ENCODE data around the gene PTPRN2.

Gene PTPRN2

DNA sequence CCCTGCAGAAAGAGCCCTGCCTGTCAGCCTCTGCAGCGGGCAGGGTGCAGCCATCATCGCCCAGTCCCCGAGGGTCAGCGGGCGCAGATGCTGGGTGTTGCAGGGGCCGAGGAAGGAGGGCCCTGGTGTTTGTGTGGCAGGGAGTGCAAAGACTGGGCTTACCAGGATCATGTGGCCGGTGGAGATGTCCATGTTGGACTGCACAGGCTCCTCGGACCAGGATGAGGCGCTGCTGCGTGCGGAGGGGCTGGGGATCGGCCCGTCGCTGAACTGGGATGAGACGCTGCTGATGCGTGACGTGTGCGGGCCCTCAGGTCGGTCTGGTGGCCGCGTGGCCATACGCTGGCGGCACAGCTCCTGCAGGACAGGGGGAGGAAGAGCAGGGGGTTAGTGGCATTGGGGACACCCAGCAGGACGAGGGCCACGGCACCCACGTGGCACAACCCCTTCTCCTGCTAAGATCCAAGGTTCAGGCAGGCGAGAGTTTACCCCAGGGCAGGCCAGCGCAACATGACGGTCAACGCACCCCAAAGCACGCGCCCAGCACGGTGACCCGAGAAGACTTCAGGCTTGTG is 931.3 kb downstream of the PTPRN2 start:
- DNase-seq: no peak

- DNase-seq: no peak
Measured at GRCh38 chr7:157654350-157654749, 933.3 kb downstream of the PTPRN2 start.

- DNase-seq: no peak
Measured at GRCh38 chr7:157653827-157654207, 933.8 kb downstream of the PTPRN2 start.

DNA sequence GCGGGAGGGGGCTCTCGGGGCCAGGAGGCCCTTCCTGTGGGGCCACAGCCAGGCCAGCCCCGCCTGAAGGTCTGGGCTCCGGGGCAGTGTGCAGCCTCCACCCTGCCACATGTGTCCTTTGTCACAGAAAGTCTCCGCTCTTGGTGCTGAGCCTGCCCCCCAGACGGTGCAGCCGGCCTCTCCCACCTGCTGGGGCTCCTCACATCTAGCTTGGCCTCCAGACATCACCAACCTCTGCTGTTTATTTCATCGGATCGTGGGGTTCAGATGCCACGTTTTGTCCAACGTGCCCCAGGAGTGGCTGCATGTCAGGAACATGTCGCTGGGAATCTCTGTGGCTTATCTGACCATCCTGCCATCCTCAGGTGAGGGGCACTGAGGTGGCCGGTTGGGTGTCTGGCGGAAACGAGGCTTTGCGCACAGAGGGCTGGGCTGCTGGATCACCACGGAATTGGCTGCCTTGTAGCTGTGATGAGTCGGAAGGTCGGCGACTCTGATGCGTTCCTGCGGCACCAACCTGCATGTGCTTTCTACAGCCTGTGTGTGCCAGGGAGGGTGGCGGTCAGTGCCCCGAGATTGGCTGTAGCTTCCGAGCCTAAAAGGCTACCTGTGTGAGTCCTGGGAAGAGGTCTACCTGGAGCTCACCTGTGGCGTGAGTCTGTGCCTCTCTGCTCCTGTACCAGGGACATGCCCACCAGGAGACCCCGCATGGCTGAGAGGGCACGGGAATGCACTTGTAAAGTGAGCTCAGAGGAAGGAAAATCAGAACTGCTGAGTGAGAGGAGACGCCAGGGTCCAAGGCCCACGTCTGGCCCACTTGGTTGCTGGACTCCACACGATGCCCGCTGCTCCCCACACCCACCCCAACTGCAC is 934.4 kb downstream of the PTPRN2 start:
- DNase-seq: no peak

DNA sequence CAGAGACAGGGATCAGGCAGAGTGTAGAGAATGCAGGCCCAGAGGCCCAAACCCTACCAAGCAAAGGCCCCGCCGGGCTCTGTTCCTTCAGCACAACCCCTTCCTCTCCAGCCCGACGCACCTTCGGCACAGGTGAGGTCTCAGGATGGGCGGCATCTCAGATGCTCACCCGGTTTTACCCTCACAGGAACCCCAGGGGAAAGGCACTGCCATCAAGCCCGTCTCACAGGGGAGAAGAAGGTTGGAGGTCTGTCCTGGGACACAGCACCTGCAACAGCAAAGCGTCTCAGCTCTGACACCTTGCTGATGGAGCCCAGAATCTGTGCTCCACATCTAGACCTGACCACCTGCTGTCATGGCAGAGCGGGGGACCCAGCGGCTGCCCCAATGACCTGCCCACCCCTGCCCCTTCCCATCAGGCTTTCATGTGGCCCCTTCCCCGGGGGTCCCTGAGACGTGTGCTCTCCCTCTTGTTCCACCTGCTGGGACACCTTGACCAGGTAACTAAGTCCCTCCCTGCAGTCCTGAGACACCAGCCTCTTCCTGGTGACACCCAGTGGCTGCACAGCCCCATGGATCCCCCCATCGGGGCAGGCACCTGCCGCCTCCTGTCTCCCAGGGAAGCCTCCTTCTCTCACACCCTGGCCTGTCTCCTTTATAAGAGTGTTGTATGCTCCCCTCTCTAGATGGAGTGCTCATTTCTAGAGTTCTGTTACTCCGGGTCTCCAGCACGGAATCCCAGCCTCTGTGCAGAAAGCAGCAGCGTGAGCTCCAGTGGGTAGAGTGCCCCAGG is 935.3 kb downstream of the PTPRN2 start:
- no peak for DNase-seq

GRCh38 chr7:157651366-157652160 is 936.1 kb downstream of the PTPRN2 start:
- DNase-seq: no peak

GRCh38 chr7:157650801-157651200 is 936.8 kb downstream of the PTPRN2 start:
- no peak for DNase-seq

DNA sequence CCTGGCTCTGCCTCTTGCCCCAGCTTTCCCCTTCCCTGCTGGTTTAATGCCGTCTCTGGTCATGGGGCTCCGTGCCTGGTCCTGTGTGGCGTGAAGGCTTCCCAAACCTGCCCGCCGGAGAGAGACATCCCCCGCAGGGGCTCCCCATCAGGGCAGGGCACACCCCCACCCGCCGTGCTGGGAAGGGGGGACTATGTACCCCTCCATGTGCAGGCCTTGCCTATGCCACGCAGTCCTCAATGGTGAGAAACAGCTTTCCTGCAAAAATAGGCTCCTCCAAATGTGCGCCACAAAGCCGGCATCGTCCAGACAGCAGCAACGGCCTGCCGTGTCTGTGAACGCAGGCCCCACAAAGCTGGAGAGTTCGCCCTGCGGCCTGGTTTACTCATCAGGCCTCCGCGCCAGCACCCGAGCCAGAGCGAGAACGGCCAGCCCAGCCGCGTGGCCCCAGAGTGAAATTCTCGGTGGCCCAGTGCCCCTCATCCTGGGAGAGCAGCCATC is 937.4 kb downstream of the PTPRN2 start:
- DNase-seq: no peak

- no peak for DNase-seq
Measured at GRCh38 chr7:157646551-157646950, 941.1 kb downstream of the PTPRN2 start.

- no peak for DNase-seq
Measured at GRCh38 chr7:157645539-157645938, 942.1 kb downstream of the PTPRN2 start.

- no peak for DNase-seq
Measured at GRCh38 chr7:157644946-157645345, 942.7 kb downstream of the PTPRN2 start.

DNA sequence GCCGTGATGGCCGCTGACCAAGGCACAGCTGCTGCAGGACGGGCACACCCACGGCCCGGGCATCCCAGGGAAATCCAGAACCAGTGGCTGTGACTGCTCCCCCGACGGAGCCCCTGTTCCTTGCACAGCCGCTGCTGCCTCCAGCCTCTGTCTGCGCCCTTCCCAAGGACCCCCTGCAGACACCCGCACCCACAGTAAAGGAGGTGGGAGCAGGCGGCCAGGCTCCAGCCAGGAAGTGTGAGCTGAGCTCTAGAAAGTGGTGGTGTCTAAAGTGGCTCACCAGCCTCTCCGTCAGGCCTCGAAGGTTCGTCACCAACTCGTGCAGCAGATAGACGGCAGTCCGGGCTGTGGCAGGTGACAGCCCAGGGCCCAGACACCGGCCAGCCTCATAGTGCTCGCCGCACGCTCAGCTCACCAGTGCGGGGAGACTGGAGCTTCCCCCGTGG is 944.1 kb downstream of the PTPRN2 start:
- DNase-seq: no peak

DNA sequence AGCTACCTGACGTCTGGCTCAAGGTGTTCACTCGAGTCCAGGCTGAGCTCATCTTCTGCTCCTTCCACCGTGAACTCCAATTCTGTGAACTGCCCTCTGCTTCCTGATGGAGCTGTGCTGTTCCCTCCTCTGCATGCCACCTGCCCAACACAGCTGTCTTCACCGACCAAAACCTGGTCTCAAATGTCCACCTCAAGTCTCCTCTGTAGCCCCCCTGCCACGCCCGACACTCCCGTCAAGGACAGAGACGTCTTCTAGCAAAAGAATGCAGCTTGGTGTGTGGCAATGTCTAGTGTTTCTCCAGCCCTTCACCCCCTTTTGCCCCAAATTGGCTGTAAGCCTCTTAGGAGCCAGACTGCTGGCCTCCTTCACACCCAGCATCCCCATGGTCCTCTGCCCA is 945.8 kb downstream of the PTPRN2 start:
- DNase-seq: no peak

- DNase-seq: no peak
Measured at GRCh38 chr7:157640144-157640543, 947.5 kb downstream of the PTPRN2 start.

DNA sequence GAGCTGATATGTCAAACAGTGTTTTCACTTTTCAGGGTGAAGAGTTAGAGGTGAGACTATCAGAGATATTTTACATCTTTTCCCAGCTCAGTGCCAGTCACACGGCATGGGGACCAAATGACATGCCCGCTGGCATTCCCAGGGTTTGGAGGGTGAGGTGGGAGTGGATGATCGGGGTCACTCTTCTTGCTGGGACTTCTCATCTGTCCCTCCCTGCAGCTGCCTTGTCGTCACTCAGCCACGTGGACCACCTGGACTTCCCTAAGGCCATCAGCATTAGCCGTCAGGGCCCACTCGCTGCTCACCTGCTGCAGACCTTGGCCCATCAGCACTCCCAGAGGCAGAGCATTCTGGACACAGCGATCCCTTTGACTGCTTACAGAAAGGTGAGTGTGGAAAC is 949.1 kb downstream of the PTPRN2 start:
- no peak for DNase-seq

- no peak for DNase-seq
Measured at GRCh38 chr7:157637216-157637949, 950.2 kb downstream of the PTPRN2 start.

GRCh38 chr7:157635669-157636068 is 952.0 kb downstream of the PTPRN2 start:
- no peak for DNase-seq

DNA sequence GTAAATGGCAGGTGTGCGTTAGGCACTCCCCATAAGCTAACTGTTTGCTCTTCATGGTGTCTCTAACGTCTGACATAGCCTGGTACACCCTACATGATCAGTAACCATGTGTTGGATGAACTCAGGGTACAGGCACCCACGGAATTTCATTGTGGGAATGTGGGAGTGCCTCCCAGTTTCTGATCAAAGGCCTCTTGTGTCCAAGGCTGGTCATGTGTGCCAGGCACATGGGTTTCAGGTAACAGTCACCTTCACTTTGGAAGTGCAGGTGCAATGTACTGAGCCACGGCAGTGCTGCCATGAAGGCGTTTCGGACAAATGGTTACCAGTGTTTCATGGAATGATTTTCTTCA is 952.5 kb downstream of the PTPRN2 start:
- DNase-seq: no peak

DNA sequence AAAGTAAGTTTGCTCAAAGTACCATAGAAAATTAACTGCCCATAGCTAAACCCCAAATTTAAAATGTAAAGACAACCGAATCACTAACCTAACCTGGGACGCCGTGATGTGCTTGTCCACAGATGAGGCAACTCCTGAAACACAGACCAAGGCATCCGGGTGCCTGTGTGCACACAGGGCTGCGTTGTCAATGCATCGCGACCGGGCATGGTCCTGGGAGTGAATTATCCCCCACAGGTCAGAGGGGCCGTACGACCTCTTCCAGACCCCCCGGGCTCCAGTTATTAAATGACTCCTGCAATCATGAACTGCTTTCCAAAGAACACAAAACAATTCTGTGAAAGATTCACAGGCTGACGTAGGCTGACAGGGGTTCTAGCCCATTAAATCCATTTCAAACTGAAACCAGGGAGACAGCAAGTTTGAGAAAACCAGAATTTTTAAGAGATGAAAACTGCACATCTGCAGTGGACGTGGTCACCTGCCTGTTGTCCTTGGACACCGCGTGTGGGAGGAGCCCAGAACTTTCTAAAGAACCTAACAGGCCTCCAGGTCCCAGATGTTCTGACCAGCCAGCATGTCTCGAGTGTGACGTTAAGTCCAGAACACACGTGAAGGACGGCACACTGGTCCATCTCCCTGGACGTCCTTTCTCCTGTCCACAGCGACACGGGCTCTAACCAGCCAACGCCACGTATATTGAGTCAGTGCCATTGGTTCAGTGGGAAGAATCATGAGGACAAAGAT is 953.0 kb downstream of the PTPRN2 start:
- DNase-seq: no peak

DNA sequence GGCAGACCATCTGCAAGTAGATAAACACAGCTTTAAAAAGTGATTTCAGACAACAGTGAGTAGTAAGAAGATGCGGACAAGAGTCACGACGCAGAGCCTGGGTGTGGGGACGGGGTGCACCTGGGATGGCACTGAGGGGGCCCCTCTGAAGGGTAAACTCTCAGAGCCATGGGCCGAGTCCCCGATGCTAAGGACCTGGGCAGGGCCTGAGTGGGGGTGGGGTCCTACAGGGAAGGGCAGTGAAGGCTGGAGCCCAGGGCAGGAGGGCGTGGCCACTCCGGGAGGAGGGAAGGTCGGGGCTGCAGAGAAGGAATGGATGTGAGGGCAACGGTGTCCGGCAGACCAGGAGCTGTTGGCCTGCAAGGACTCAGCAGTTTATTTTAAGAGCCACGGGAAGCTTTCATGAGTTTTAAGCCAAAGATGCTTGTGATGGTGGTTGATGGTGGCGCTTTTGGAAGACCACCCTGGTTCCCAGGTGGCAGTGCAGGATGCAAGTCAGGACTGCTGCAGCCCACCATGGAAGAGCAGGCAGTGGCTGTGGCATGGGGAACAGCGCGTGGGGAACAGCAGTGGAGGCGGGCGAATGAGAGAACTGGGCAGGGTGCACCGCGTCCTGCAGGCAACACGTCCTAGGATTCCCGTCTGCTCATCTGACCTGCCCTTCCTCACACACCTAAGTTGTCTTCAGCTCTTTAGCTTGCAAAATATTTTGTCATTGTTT is 954.0 kb downstream of the PTPRN2 start:
- DNase-seq: no peak
